HG03460 (cell line): ENCODE data around the gene CNTNAP1.
A peak's percentile ranks its signal among the peaks of the same experiment; 100 is the strongest.
"Not testable (repeated sequence)": the region's sequence is repeated elsewhere in the genome, so short reads cannot be mapped to it uniquely, and the experiment has no call there.

Source experiments
- ATAC-seq: cut with Tn5 transposase; IDR thresholded peaks from one replicate; pipeline ENCODE4 v1.9.1; 2021; ENCODE audit not compliant: unreplicated experiment

CNTNAP1 gene

DNA sequence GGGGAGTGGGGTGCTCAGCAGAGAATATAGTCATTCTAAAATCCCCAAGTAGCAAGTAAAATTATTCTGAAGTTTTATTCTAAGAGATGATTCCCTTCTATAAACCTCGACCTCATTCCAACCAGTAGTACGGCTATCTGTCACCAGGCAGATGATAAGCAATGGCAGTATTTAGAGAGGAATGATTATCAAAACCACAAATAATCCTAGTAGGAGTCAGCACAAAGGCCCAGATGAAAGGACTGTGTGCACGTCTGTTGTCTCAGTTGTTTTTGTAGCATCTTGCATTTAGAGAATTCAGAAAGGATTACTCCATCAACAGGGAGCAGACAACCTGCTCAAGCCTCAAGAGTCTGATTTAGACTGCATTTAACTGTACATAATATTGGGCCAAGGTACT is 41.3 kb downstream of the CNTNAP1 start:
- ATAC-seq = no peak

- ATAC-seq = no peak
Measured at GRCh38 chr17:42725143-42725542, 42.8 kb downstream of the CNTNAP1 start.

DNA sequence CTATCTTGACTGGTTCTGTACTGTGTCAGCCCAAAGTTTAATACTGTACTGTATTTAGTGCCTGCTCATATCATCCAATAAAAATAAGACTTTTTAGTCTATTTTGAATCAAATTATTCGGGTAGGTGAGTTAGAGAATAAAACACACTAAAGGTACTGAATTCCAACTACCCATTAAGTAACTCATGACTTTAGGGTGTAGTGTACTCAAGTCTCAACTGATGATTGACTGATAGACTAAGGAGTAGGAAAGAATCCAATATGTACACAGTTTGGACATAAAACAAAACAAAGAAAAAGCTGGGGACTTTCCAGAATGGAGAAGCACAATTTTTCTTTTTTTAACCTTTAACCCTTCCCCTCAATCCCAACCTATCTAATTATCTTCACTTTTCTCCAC is 58.4 kb downstream of the CNTNAP1 start:
- ATAC-seq = no peak

GRCh38 chr17:42742916-42743315 is 60.6 kb downstream of the CNTNAP1 start:
- ATAC-seq = not testable (repeated sequence)

- no peak for ATAC-seq
Measured at GRCh38 chr17:42743595-42744282, 61.4 kb downstream of the CNTNAP1 start.

GRCh38 chr17:42744283-42744805 is 62.0 kb downstream of the CNTNAP1 start:
- peak; percentile 31 for ATAC-seq

DNA sequence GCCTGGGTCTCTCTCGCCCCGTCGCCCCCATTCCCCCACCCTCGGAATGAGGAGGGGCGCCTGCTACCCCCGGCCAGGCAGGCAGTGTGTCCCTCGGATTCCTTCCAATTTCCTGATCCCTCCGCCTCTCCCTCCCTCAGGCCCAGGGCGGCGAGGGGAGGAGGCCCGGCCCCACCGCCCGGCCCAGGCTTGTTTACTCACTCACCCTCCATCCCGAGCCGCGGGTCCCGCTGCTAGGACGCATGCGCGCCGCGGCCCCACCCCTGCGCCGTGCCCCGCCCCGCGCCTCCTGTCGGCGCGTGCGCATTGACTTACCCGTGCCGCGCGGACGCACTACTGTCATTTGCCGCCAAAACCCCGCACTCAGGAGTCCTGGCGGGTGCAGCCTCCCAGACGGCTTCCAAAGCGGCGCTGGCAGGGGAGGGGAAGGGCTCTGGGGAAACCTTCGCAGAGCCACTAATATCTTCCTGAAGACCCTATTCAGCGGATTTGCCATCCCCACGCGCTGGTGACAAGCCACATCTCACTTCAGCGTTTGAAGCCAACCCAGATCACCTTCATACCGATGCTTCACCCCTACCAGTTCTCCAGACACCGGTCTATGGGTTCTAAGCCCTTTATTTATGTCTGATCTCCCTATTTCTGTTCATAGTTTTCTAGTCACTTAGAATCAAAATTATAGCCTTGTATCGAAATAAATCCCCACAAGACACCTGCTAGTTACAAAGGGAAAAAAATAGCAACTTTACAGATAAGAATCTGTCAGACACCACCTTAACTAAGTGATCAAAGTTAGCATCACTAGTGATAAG is 62.7 kb downstream of the CNTNAP1 start, which contains the start of gene EZH1:
TSS of gene EZH1 (minus strand) at position 235 of the 812 bp plus-strand sequence. CDS start 16,099 bp downstream, outside the sequence.
- ATAC-seq = peak; percentile 85

DNA sequence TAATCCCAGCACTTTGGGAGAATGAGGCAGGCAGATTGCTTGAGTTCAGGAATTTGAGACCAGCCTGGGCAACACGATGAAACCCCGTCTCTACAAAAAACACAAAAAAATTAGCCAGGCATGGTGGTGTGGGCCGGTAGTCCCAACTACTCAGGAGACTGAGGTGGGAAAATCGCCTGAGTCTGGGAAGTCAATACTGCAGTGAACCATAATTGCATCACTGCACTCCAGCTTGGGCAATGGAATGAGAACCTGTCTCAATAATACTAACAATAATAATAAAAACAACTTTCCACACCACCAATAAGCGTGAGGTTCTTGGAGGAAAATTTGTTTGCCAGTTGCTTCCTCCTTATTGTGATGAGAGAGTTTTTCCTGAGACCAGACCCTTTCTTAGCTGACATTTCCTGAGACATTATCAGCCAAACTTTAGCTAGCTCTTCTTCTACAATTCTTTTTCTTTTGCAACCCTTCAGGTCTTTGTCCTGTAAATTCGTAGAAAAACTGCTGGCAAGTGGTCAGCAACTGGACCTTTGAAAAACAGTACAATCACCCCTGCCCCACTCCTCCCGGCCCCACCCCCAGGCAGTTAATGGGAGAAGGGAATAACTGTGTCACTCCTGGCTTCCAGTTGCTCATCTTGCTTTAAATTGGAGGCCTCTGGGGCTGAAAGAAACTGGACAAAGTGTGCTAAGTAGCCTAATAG is 66.0 kb downstream of the CNTNAP1 start:
- ATAC-seq = no peak

GRCh38 chr17:42748908-42749798 is 66.8 kb downstream of the CNTNAP1 start:
- no peak for ATAC-seq
